ENCODE data around the gene APP. TPM values are rescaled to one million over a fixed set of nuclear protein-coding genes. Genes with fewer than 3 reads are reported as not detected.

The APP gene
- total RNA-seq, 4 donors from 2014 or later, result 471 to 1,291 (median 672) TPM

- H3K9me3 ChIP-seq, result no peaks in the 10 kb centered on the region
- H3K27me3 ChIP-seq, result no peaks in the 10 kb centered on the region
- H3K27ac ChIP-seq, result no peak overlapping the region
- intact Hi-C loops (cut with DNase I; ENCODE audit: low total_unique reads) (no loop called here), in situ Hi-C loops (cut with MboI; ENCODE audit: low pct_ligation_motif_present in 1 of 4, low pct_unique_long_range_greater_than_20kb in 1 of 4, low sequenced_read_pairs in 3 of 4) (no loop called here)
- H3K4me1 ChIP-seq, result no peaks in the 10 kb centered on the region
- no peak overlapping the region for H3K4me3 ChIP-seq
- 68 to 80% methylated on average over 1 to 3 of the region's 3 CpGs for WGBS, 2 donors (ENCODE audit: low coverage in 1 of 2)
- H3K36me3 ChIP-seq, result peaks cover 0 to 14% (median 5%) of the 10 kb centered on the region in 4 donors
- no peak for DNase-seq
- no peak for TF ChIP-seq CTCF (IDR thresholded peaks at IDR 0.05)
- no peak for TF ChIP-seq POLR2A (IDR thresholded peaks at IDR 0.05)
- no peak for TF ChIP-seq POLR2AphosphoS5 (IDR thresholded peaks at IDR 0.05)
- TF ChIP-seq EP300 (IDR thresholded peaks at IDR 0.05; ENCODE audit: low read depth), result no peak
Observed at GRCh38 chr21:25985990-25986389, 184.6 kb downstream of the APP start.

GRCh38 chr21:25984538-25984937 lies 186.0 kb downstream of the APP start:
- in situ Hi-C loops (cut with MboI; ENCODE audit: low pct_ligation_motif_present in 1 of 4, low pct_unique_long_range_greater_than_20kb in 1 of 4, low sequenced_read_pairs in 3 of 4) (no loop called here), intact Hi-C loops (cut with DNase I; ENCODE audit: low total_unique reads) (no loop called here)
- Histone ChIP-seq H3K9me3 (no peaks in the 10 kb centered on the region), H3K27me3 (no peaks in the 10 kb centered on the region), H3K27ac (no peak overlapping the region), H3K36me3 (peaks cover 0 to 14% (median 5%) of the 10 kb centered on the region in 4 donors), H3K4me3 (no peak overlapping the region), H3K4me1 (no peaks in the 10 kb centered on the region)
- WGBS, 2 donors (ENCODE audit: low coverage in 1 of 2), result 79 to 100% methylated on average over 1 of the region's 1 CpG
- DNase-seq, result no peak
- no peak for TF ChIP-seq POLR2AphosphoS5 (IDR thresholded peaks at IDR 0.05)
- TF ChIP-seq EP300 (IDR thresholded peaks at IDR 0.05; ENCODE audit: low read depth), result no peak

- H3K4me1 ChIP-seq, result no peaks in the 10 kb centered on the region
- WGBS, 2 donors (ENCODE audit: low coverage in 1 of 2), result 69 to 71% methylated on average over 2 to 3 of the region's 3 CpGs
- TF ChIP-seq EP300 (IDR thresholded peaks at IDR 0.05; ENCODE audit: low read depth), result no peak
- no peak for TF ChIP-seq POLR2AphosphoS5 (IDR thresholded peaks at IDR 0.05)
- no peak for TF ChIP-seq POLR2A (IDR thresholded peaks at IDR 0.05)
- no peak for TF ChIP-seq CTCF (IDR thresholded peaks at IDR 0.05)
- H3K27me3 ChIP-seq, result no peaks in the 10 kb centered on the region
- peaks cover 0 to 14% (median 5%) of the 10 kb centered on the region in 4 donors for H3K36me3 ChIP-seq
- H3K9me3 ChIP-seq, result no peaks in the 10 kb centered on the region
- no peak overlapping the region for H3K27ac ChIP-seq
- in situ Hi-C loops (cut with MboI; ENCODE audit: low pct_ligation_motif_present in 1 of 4, low pct_unique_long_range_greater_than_20kb in 1 of 4, low sequenced_read_pairs in 3 of 4), result no loop called here
- H3K4me3 ChIP-seq, result no peak overlapping the region
- intact Hi-C loops (cut with DNase I; ENCODE audit: low total_unique reads), result no loop called here
- no peak for DNase-seq
Observed at GRCh38 chr21:25983745-25984144, 186.8 kb downstream of the APP start.

- in situ Hi-C loops (cut with MboI; ENCODE audit: low pct_ligation_motif_present in 1 of 4, low pct_unique_long_range_greater_than_20kb in 1 of 4, low sequenced_read_pairs in 3 of 4), result no loop called here
- intact Hi-C loops (cut with DNase I; ENCODE audit: low total_unique reads), result no loop called here
- Histone ChIP-seq H3K27ac (no peak overlapping the region), H3K36me3 (peaks cover 0 to 27% (median 8%) of the 10 kb centered on the region in 4 donors), H3K9me3 (no peaks in the 10 kb centered on the region), H3K4me3 (no peak overlapping the region), H3K27me3 (no peaks in the 10 kb centered on the region), H3K4me1 (peaks cover 0 to 6% (median 0%) of the 10 kb centered on the region in 4 donors)
- WGBS, 2 donors (ENCODE audit: low coverage in 1 of 2), result 85 to 88% methylated on average over 3 of the region's 3 CpGs
- TF ChIP-seq CTCF (IDR thresholded peaks at IDR 0.05) (no peak), EP300 (IDR thresholded peaks at IDR 0.05; ENCODE audit: low read depth) (no peak), POLR2A (IDR thresholded peaks at IDR 0.05) (no peak), POLR2AphosphoS5 (IDR thresholded peaks at IDR 0.05) (no peak)
- no peak for DNase-seq
Observed at GRCh38 chr21:25980710-25981109, 189.9 kb downstream of the APP start.
